ENCODE measurements around the gene BAIAP2. TPM values are rescaled to one million over a fixed set of nuclear protein-coding genes. Genes with fewer than 3 reads are reported as not detected.

The BAIAP2 gene
- polyA plus RNA-seq, 1 donor from 2014 or later: 17.5 TPM

DNA sequence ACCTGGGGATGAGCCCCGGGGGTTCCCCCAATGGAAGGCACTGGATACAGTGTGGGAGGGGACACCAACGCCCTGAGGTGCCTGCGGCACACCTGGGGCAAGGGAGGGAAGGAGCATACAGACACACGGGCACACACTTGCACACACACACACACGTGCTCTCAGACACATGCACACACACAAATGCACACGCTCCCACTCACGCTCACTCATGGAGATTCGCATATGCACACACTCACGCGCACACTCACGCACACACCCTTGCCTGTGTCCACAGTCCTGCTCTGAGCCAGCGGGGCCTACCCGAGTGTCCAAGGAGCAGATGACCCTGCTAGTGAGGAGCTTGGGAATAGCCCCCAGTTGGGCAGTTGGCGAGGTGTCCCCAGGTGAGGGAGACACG is 113.6 kb downstream of the BAIAP2 start:
- no peaks in the 10 kb centered on the region for H3K79me2 ChIP-seq (replicated peaks; ENCODE audit: insufficient read depth, low read length)
- H3F3A ChIP-seq (ENCODE audit: insufficient read depth, low read length, poor library complexity, severe bottlenecking): no peaks in the 10 kb centered on the region
- no peak overlapping the region for H2AFZ ChIP-seq (ENCODE audit: low read depth, low read length)
- H3K27ac ChIP-seq (ENCODE audit: low read length): no peak overlapping the region
- H3K27me3 ChIP-seq (ENCODE audit: insufficient read depth, low read depth, low read length): no peaks in the 10 kb centered on the region
- TF ChIP-seq CTCF (IDR thresholded peaks at IDR 0.05; ENCODE audit: poor library complexity, severe bottlenecking) (no peak), REST (IDR thresholded peaks at IDR 0.05; ENCODE audit: borderline replicate concordance) (no peak), SMC3 (conservative IDR thresholded peaks at IDR 0.05; ENCODE audit: poor library complexity) (no peak), MXI1 (conservative IDR thresholded peaks at IDR 0.05; ENCODE audit: poor library complexity, severe bottlenecking) (no peak), POLR2AphosphoS5 (IDR thresholded peaks at IDR 0.05) (no peak), EZH2 (IDR thresholded peaks at IDR 0.05; ENCODE audit: borderline replicate concordance, insufficient read depth, low read length, poor library complexity, severe bottlenecking) (no peak), RAD21 (conservative IDR thresholded peaks at IDR 0.05) (no peak), EP300 (conservative IDR thresholded peaks at IDR 0.05; ENCODE audit: poor library complexity, severe bottlenecking) (no peak)
- no peaks in the 10 kb centered on the region for H3K9me3 ChIP-seq (ENCODE audit: low read length)
- H3K36me3 ChIP-seq (ENCODE audit: insufficient read depth, low read length): no peaks in the 10 kb centered on the region
- H4K20me1 ChIP-seq (ENCODE audit: insufficient read depth): no peaks in the 10 kb centered on the region
- no peak overlapping the region for H3K4me3 ChIP-seq (ENCODE audit: low read length)
- H3K4me2 ChIP-seq (ENCODE audit: low read length): no peak overlapping the region
- no peak overlapping the region for H3K9ac ChIP-seq (ENCODE audit: low read length)
- H3K9me2 ChIP-seq (ENCODE audit: insufficient read depth, low read length): no peaks in the 10 kb centered on the region

- no peaks in the 10 kb centered on the region for H4K20me1 ChIP-seq (ENCODE audit: insufficient read depth)
- no peaks in the 10 kb centered on the region for H3F3A ChIP-seq (ENCODE audit: insufficient read depth, low read length, poor library complexity, severe bottlenecking)
- TF ChIP-seq EP300 (conservative IDR thresholded peaks at IDR 0.05; ENCODE audit: poor library complexity, severe bottlenecking) (no peak), RAD21 (conservative IDR thresholded peaks at IDR 0.05) (no peak), TAF1 (IDR thresholded peaks at IDR 0.05; ENCODE audit: low read depth) (no peak), POLR2AphosphoS5 (IDR thresholded peaks at IDR 0.05) (no peak), EZH2 (IDR thresholded peaks at IDR 0.05; ENCODE audit: borderline replicate concordance, insufficient read depth, low read length, poor library complexity, severe bottlenecking) (no peak), CTCF (IDR thresholded peaks at IDR 0.05; ENCODE audit: poor library complexity, severe bottlenecking) (no peak), SMC3 (conservative IDR thresholded peaks at IDR 0.05; ENCODE audit: poor library complexity) (no peak), REST (IDR thresholded peaks at IDR 0.05; ENCODE audit: borderline replicate concordance) (no peak), MXI1 (conservative IDR thresholded peaks at IDR 0.05; ENCODE audit: poor library complexity, severe bottlenecking) (no peak)
- H3K4me3 ChIP-seq (ENCODE audit: low read length): no peak overlapping the region
- no peak overlapping the region for H3K9ac ChIP-seq (ENCODE audit: low read length)
- H3K79me2 ChIP-seq (replicated peaks; ENCODE audit: insufficient read depth, low read length): no peaks in the 10 kb centered on the region
- no peaks in the 10 kb centered on the region for H3K27me3 ChIP-seq (ENCODE audit: insufficient read depth, low read depth, low read length)
- no peaks in the 10 kb centered on the region for H3K9me2 ChIP-seq (ENCODE audit: insufficient read depth, low read length)
- no peaks in the 10 kb centered on the region for H3K9me3 ChIP-seq (ENCODE audit: low read length)
- H3K36me3 ChIP-seq (ENCODE audit: insufficient read depth, low read length): no peaks in the 10 kb centered on the region
- no peak overlapping the region for H2AFZ ChIP-seq (ENCODE audit: low read depth, low read length)
- no peak overlapping the region for H3K27ac ChIP-seq (ENCODE audit: low read length)
- no peak overlapping the region for H3K4me2 ChIP-seq (ENCODE audit: low read length)
These were observed 114.1 kb downstream of the BAIAP2 start for GRCh38 chr17:81148986-81149533.
